ENCODE measurements around the gene FBN1. TPM values are rescaled to one million over a fixed set of nuclear protein-coding genes. Genes with fewer than 3 reads are reported as not detected.

The FBN1 gene
- total RNA-seq, 2 donors from 2014 or later: 0.91 to 1.6 TPM

DNA sequence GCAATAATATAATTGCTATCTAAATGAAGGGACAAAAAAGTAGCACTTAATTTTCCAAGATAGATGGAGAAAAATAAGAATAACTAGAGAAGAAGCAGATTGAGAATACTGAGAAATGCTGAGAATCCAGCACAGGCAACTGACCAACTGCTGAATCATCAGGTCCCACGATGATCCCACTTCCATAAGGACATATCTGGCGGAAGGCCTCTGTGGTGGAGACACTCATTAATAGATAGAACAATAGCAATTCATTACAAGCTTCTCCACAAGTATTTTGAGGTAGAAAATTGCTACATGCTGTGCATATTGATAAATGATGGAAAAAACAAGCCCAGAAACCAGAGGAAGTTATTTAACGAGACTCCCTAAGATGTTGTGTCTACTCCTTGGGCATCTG is 208.3 kb downstream of the FBN1 start:
- Mint-ChIP-seq H3K9me3 (peaks cover 4% of the 10 kb centered on the region), H3K27ac (no peak overlapping the region), H3K27me3 (peaks cover 3% of the 10 kb centered on the region), H3K4me1 (no peaks in the 10 kb centered on the region), H3K4me3 (no peak overlapping the region), H3K36me3 (ENCODE audit: low read depth) (no peaks in the 10 kb centered on the region)
- no peak for ATAC-seq (replicated peaks)

DNA sequence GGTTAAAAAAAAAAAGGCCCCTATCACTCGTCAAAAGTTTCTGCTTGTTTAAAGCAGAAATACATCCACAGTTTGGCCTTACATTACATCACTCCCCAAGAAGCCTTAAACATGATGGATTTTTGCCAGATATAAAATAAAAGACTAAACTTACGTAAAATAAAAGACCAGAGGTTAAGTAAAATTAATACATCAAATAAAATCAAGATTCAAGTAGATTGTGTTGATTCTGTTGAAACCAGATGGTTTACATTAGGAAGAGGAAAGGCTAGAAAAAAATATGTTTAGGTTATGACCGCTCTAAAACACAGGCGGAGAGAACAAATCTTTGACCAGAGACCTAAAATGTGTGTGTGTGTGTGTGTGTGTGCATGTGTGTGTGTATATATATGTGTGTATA is 210.2 kb downstream of the FBN1 start:
- Mint-ChIP-seq H3K4me3 (no peak overlapping the region), H3K36me3 (ENCODE audit: low read depth) (no peaks in the 10 kb centered on the region), H3K4me1 (no peaks in the 10 kb centered on the region), H3K9me3 (peaks cover 4% of the 10 kb centered on the region), H3K27me3 (peaks cover 3% of the 10 kb centered on the region), H3K27ac (no peak overlapping the region)
- no peak for ATAC-seq (replicated peaks)

DNA sequence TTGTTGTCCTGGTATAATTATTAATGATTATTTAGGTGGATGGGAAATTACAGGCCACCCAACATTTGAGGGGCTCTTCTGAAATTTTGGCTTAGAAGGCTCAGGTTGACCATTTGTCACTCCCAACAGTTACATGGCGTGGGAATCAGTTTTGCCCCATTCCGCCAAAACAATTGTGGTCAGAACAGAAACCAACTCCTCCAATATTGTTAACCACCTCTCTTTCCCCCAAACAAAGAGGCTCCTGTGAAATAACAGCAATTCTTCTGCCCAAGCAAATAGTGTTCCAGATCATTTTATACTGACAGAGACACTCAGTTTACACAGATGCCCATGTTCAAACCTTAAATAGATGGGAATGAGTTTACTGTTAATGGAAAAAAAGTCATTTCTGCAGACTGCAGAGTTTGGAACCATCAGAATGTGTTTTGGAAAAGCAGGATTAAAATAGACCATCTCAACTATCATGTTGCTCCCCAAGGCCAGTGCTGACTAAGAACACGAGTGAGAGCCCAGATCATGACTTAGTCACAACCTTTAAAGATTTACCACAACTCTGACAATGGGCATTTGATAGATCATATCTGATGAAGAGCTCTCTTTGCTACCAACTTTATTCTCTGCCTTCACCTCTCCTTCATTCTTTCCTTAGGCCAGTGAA is 212.2 kb downstream of the FBN1 start:
- Mint-ChIP-seq H3K4me1 (no peaks in the 10 kb centered on the region), H3K27ac (no peak overlapping the region), H3K4me3 (no peak overlapping the region), H3K27me3 (peaks cover 3% of the 10 kb centered on the region), H3K9me3 (peaks cover 4% of the 10 kb centered on the region), H3K36me3 (ENCODE audit: low read depth) (no peaks in the 10 kb centered on the region)
- peak; percentile 80 for ATAC-seq (replicated peaks)

DNA sequence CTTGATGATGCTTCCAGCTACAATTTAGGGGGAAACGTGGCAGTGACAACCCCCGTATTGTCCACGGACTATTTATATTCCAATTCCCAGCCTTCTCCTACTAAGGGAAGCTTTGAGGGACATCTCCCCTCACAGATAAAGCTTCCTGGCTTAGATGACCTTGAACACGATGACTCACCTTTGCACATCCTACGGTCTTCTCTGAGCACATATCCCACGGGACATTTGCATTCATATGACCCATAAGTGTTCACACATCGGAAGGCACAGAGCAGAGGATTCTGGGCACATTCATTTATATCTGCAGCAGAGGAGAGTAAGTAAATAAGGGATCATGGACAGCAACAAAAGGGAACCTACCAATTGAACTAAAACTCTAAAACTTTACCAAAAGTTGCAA is 212.8 kb downstream of the FBN1 start:
- peaks cover 4% of the 10 kb centered on the region for H3K9me3 Mint-ChIP-seq
- no peaks in the 10 kb centered on the region for H3K4me1 Mint-ChIP-seq
- H3K27me3 Mint-ChIP-seq: peaks cover 5% of the 10 kb centered on the region
- H3K36me3 Mint-ChIP-seq (ENCODE audit: low read depth): no peaks in the 10 kb centered on the region
- no peak overlapping the region for H3K4me3 Mint-ChIP-seq
- H3K27ac Mint-ChIP-seq: no peak overlapping the region
- no peak for ATAC-seq (replicated peaks)

DNA sequence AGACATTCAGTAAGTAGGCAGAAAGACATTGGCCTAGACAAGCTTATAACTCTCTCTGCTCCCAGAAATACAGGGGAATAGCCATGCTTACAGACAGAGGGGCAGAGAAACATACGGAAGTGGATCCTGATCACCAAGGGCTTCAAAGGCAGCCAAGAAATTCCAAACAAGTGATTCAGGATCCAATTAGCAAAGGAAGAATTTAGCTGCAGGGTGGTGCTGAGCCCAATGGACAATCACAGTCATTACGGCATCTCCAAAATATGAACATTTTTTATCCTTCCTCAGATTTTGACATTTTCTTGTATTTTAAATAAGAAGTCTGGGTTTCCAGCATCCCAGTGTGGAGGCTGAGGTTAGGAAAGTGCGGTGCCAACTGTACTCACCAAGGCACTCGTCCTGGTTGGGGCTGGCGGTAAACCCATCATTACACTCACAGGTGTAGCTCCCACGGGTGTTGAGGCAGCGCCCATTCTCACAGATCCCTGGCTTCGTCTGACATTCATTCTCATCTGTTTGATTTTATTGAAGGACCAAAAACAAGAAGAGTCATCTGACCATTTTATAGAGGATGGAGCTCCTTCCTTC is 217.5 kb downstream of the FBN1 start:
- ATAC-seq (replicated peaks): no peak
- H3K9me3 Mint-ChIP-seq: peaks cover 4% of the 10 kb centered on the region
- no peaks in the 10 kb centered on the region for H3K36me3 Mint-ChIP-seq (ENCODE audit: low read depth)
- H3K4me3 Mint-ChIP-seq: no peak overlapping the region
- H3K4me1 Mint-ChIP-seq: no peaks in the 10 kb centered on the region
- H3K27me3 Mint-ChIP-seq: peaks cover 8% of the 10 kb centered on the region
- H3K27ac Mint-ChIP-seq: no peak overlapping the region

DNA sequence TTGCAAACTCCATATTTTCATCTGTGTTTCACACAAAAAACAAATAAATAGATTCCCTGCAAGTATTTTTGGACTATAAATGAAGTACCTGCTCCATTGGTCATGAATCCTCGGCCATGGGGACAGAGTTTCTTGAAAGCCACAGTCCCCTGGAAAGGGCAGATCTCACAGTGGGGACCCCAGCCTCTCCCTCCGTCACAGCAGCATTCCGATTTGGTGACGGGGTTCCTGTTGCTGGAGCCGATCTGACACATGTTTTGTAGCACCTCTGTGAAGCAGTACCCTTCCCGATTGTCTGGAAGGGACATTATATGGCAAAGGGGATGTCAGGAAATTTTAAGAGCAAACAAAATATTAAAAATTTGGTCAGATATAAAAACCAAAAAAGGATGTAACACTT is 218.0 kb downstream of the FBN1 start:
- Mint-ChIP-seq H3K9me3 (no peaks in the 10 kb centered on the region), H3K36me3 (ENCODE audit: low read depth) (no peaks in the 10 kb centered on the region), H3K27me3 (peaks cover 5% of the 10 kb centered on the region), H3K4me3 (no peak overlapping the region), H3K4me1 (no peaks in the 10 kb centered on the region), H3K27ac (no peak overlapping the region)
- no peak for ATAC-seq (replicated peaks)

DNA sequence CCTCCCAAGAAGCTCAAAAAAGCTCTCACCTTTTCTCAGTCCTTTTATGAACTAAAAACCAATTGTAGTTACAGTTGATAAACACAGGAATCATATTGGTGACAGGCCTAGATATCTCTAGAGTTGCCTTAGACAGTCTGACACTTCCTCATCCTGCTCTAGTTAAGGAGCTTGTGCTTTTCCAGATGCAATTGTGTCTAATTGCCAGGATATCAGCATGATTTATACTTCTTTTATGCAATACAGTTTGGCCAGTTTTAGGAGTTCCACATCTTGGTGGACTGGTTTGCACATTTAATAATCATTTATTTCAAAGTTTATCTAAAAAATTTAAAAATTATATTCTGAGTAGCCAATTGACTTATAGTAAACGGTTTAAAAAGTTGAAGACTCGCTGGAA is 218.6 kb downstream of the FBN1 start:
- no peaks in the 10 kb centered on the region for H3K4me1 Mint-ChIP-seq
- ATAC-seq (replicated peaks): no peak

DNA sequence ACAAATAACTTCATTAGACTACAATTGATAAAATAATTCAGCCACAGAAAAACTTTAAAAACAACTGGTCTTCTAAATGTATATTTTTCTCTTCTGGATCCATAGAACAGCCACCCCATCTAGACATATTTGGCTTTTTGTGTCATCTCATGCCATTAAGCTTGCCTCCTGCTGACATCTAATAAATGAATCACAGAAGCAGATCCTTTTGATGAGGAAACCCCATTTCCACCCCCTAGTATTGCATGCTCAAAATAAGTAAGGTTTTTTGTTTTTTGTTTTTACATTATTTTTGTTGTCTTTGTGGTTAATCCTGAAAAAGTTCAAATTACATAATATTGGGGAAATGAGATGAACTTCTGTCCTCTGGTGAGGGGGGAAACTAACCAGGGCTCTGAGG is 219.5 kb downstream of the FBN1 start:
- Mint-ChIP-seq H3K36me3 (ENCODE audit: low read depth) (no peaks in the 10 kb centered on the region), H3K27me3 (peaks cover 5% of the 10 kb centered on the region), H3K27ac (no peak overlapping the region), H3K4me3 (no peak overlapping the region), H3K9me3 (no peaks in the 10 kb centered on the region), H3K4me1 (no peaks in the 10 kb centered on the region)
- ATAC-seq (replicated peaks): no peak

More for the DNA sequence above, 218.6 kb downstream of the FBN1 start:
- Mint-ChIP-seq H3K27me3 (peaks cover 5% of the 10 kb centered on the region), H3K27ac (no peak overlapping the region), H3K36me3 (ENCODE audit: low read depth) (no peaks in the 10 kb centered on the region), H3K9me3 (no peaks in the 10 kb centered on the region), H3K4me3 (no peak overlapping the region)

DNA sequence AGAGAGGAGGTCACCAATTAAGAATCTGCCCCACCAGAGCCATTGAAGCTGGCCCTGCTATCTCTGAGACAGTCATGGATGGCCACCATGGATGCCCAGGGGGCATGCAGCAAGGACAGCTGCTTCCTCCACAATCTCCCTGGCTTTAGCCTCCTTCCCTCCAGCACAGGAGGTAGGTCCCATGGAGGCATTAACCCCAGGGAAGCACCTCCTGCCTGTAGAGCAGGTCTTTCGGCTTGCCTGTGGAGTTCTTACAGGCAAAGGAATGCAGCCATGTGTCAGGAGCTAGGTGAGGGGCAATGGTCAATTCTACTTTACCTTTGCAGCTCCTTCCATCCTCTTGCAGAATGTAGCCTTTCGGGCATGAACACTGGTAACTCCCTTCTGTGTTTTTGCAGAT is 220.5 kb downstream of the FBN1 start:
- Mint-ChIP-seq H3K4me1 (no peaks in the 10 kb centered on the region), H3K27me3 (peaks cover 5% of the 10 kb centered on the region), H3K27ac (no peak overlapping the region), H3K9me3 (no peaks in the 10 kb centered on the region), H3K4me3 (no peak overlapping the region), H3K36me3 (ENCODE audit: low read depth) (no peaks in the 10 kb centered on the region)
- ATAC-seq (replicated peaks): no peak

DNA sequence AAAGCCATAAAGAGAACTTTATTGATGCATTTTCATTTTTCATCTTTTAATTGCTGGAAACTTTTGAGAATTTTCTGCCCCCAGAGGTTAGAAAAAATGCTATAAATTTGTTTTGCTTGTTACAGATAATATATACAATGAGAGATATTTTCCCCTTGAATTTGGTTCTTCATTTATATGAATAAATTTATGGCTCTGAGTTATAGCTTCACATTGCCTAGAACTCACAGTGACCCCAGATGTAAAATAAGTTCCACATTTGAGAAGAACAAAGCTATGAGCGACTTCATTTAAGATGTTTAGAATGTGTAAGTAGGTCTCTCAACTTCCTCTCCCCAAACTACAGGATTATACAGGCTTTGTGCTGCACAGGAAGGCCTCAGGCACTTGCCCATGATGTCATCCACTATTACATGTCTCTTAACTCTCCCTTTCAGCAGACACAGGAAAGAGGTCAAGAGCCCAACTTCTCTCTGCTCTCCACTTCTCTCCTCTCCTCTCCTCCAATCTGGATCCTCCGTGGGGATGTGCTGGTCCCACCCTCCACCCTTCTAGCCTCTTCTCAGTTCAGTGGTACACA is 221.5 kb downstream of the FBN1 start:
- Mint-ChIP-seq H3K27ac (no peak overlapping the region), H3K4me3 (no peak overlapping the region), H3K27me3 (peaks cover 5% of the 10 kb centered on the region), H3K9me3 (no peaks in the 10 kb centered on the region), H3K4me1 (no peaks in the 10 kb centered on the region), H3K36me3 (ENCODE audit: low read depth) (no peaks in the 10 kb centered on the region)
- ATAC-seq (replicated peaks): no peak

DNA sequence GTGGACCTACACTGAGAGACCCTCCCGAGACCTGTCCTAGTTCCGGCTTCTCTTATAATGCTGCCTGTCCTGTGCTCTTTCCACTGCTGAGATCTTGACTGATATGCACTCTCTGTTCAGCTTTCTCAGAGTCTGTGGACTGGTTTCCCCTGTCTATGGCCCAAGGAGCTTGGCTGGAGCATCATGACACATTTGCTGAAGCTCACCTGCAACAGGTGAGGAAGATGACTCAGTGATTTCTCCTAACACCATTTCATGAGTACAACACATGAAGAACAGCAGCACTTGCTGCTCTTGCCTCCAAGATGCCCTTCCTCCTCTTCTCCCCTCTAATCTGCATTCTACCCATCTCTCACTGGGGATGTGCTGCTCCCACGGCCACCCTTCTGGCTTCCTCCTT is 222.2 kb downstream of the FBN1 start:
- H3K27ac Mint-ChIP-seq: no peak overlapping the region
- H3K9me3 Mint-ChIP-seq: no peaks in the 10 kb centered on the region
- H3K36me3 Mint-ChIP-seq (ENCODE audit: low read depth): no peaks in the 10 kb centered on the region
- no peaks in the 10 kb centered on the region for H3K4me1 Mint-ChIP-seq
- no peak overlapping the region for H3K4me3 Mint-ChIP-seq
- no peak for ATAC-seq (replicated peaks)
- peaks cover 5% of the 10 kb centered on the region for H3K27me3 Mint-ChIP-seq

DNA sequence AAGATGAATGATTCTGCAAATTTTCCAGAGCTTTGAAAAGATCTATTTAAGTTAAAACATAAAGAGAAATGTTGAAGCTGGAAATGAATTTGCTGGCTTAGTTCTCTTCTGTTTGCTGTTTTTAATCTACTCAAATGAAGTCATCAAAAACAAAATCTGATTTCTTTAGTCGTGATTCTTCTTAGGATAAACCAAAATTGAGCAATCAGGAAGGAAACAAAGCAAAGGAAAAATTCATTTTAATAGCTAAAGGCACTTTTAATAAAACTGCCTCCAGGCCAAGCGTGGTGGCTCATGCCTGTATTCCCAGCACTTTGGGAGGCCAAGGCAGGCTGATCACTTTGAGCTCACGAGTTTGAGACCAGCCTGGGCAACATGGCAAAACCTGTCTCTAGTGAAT is 223.1 kb downstream of the FBN1 start:
- H3K4me1 Mint-ChIP-seq: no peaks in the 10 kb centered on the region
- no peak for ATAC-seq (replicated peaks)
- no peaks in the 10 kb centered on the region for H3K9me3 Mint-ChIP-seq
- no peak overlapping the region for H3K4me3 Mint-ChIP-seq
- no peak overlapping the region for H3K27ac Mint-ChIP-seq
- H3K36me3 Mint-ChIP-seq (ENCODE audit: low read depth): no peaks in the 10 kb centered on the region
- peaks cover 5% of the 10 kb centered on the region for H3K27me3 Mint-ChIP-seq

DNA sequence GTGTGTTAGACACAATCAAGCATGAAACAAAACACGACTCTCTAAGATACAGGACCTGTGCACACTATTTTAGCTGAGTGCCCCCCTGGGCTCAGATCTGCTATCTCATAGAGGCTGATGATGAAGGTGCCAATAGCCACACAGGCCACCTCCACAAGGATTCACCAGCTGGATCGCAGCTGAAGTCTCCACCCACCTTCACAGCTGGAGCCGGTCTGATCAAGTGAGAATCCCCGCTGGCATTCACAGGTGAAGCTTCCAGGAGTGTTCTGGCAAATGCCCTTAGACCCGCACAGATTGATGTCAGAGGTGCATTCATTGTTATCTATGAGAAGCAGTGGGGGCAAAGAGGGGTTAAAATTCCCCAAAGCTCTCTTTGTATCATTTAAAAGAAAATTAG is 224.1 kb downstream of the FBN1 start:
- ATAC-seq (replicated peaks): no peak
- H3K36me3 Mint-ChIP-seq (ENCODE audit: low read depth): no peaks in the 10 kb centered on the region
- H3K4me1 Mint-ChIP-seq: no peaks in the 10 kb centered on the region
- peaks cover 4% of the 10 kb centered on the region for H3K27me3 Mint-ChIP-seq
- no peak overlapping the region for H3K27ac Mint-ChIP-seq
- no peak overlapping the region for H3K4me3 Mint-ChIP-seq
- H3K9me3 Mint-ChIP-seq: no peaks in the 10 kb centered on the region

DNA sequence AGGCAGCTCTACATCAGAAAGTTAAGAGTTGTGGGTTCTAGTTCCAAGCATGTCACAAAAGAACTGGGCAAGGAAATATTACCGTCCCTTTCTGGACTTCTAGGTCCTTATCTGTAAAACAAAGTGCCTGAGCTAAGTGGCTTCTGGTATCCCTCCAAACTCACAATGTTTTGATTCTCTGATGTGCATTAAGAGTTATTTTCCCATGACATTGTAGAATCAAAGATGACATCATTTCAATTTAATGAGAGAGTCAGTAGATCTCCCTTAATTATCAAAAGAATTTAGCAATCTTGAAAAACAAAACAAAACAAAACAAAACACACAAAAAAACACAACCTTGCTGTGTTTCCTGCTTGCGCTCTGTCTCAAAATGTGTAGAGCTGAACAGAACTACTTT is 225.6 kb downstream of the FBN1 start:
- Mint-ChIP-seq H3K4me1 (no peaks in the 10 kb centered on the region), H3K9me3 (no peaks in the 10 kb centered on the region), H3K27me3 (peaks cover 8% of the 10 kb centered on the region), H3K36me3 (ENCODE audit: low read depth) (no peaks in the 10 kb centered on the region), H3K27ac (no peak overlapping the region), H3K4me3 (no peak overlapping the region)
- ATAC-seq (replicated peaks): no peak

DNA sequence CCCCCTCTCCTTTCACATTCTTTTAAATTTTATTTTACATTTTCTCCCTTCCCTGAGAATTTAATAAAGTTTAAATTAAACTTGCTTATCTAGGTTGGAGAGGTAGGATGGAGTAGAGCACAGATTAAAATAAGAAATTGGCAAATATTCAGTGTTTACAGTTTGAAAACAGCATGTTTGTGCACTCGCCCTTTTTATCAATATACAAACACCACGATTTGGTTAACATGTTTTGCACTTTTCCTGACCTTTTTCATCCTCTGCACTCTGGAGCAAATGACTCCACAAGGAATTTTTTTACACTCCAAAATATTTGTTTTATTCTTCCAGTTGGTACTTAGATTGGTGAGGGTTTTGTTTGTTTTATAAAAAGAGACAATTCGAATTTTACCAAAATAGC is 227.2 kb downstream of the FBN1 start:
- H3K4me3 Mint-ChIP-seq: no peak overlapping the region
- no peaks in the 10 kb centered on the region for H3K4me1 Mint-ChIP-seq
- H3K27me3 Mint-ChIP-seq: peaks cover 8% of the 10 kb centered on the region
- no peak for ATAC-seq (replicated peaks)
- no peak overlapping the region for H3K27ac Mint-ChIP-seq
- H3K36me3 Mint-ChIP-seq (ENCODE audit: low read depth): no peaks in the 10 kb centered on the region
- H3K9me3 Mint-ChIP-seq: no peaks in the 10 kb centered on the region

Data from activated T-helper 17 cell treated with anti-CD3 and anti-CD28 coated beads, Interleukin-2, amount 50 U/mL, for 72 hours (primary cell).